ENCODE results near the gene CFAP161. TPM values are rescaled to one million over a fixed set of nuclear protein-coding genes. Genes with fewer than 3 reads are reported as not detected.
A peak's percentile ranks its signal among the peaks of the same experiment; 100 is the strongest.

CFAP161 gene
- total RNA-seq, 1 experiment from 2014 or later: not detected

DNA sequence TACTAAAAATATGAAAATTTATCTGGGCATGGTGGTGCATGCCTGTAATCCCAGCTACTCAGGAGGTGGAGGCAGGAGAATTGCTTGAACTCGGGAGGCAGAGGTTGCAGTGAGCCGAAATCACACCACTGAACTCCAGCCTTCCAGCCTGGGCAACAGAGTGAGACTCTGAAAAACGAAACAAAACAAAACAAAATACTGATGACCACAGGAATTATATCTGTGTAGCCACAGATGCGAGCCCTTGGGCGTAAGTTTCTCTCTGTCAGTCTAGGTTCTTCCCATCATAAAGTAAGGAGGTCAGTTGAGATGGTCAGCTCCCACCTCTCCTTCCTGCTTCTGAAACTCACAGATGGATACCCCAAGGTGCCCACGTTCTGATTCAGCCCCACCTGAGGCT, 37.7 kb upstream of the CFAP161 start:
- intact Hi-C loops (cut with micrococcal nuclease): no loop called here
- CTCF ChIA-PET: interaction anchor here (0.7 to 3.3 kb wide), 3 partner anchors 10 to 189 kb away, joined by 3 to 11 read pairs (median 11); no protein-coding TSS in a partner anchor
- no peak for TF ChIP-seq CTCF (IDR thresholded peaks at IDR 0.05; ENCODE audit: unreplicated experiment)
- peaks cover 12% of the 10 kb centered on the region for H3K4me1 Mint-ChIP-seq (ENCODE audit: insufficient read depth, unreplicated experiment)
- POLR2A ChIA-PET: interaction anchor here (1.4 kb wide), 1 partner anchor 170 kb away, joined by 3 read pairs; no protein-coding TSS in a partner anchor
- H3K36me3 Mint-ChIP-seq (ENCODE audit: insufficient read depth, unreplicated experiment): no peaks in the 10 kb centered on the region
- BruUV-seq (replicated peaks): no TSS peak
- no peak overlapping the region for H3K27ac Mint-ChIP-seq (ENCODE audit: low read depth, unreplicated experiment)
- no peak for DNase-seq (ENCODE audit: unreplicated experiment)
- no peak overlapping the region for H3K4me3 Mint-ChIP-seq (ENCODE audit: unreplicated experiment)
- peaks cover 7% of the 10 kb centered on the region for H3K9me3 Mint-ChIP-seq (ENCODE audit: unreplicated experiment)
- H3K27me3 Mint-ChIP-seq (ENCODE audit: insufficient read depth, unreplicated experiment): peaks cover 13% of the 10 kb centered on the region

DNA sequence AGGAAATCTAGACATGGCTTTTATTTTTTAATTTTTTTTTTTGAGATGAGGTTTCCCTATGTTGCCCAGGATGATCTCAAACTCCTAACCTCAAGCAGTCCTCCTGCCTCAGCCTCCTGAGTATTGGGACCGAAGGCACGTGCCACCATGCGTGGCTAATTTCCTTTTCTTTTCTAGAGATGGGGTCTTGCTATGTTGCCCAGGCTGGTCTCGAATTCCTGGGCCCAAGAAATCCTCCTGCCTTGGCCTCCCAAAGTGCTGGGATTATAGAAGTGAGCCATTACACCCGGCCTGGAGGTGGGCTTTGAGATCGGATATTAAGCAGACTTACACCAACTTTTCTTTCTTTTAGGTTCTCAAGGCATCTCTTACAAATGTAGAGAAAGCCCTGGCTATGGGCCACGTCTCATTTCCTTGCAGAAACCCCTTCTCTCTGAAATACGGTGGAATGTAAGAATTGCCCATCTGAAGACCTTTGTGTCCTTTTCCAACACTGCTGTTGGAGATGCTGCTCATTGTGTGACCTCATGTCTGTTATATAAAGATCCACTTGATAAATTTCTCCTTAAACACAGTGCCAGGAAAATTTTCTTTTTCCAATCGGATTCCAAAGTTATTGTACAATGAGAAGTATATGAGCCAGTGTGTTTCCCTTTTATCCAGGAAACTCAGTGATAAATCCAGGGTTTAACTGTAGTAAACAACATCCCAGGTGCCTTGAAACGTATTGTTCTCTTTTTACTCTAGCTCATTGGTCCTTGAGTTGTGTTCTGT, 36.8 kb upstream of the CFAP161 start:
- POLR2A ChIA-PET: no interaction called here
- CTCF ChIA-PET: interaction anchor here (16.9 kb wide), 1 partner anchor 170 kb away, joined by 459 read pairs; no protein-coding TSS in a partner anchor
- no peak for DNase-seq (ENCODE audit: unreplicated experiment)
- intact Hi-C loops (cut with micrococcal nuclease): no loop called here
- H3K4me1 Mint-ChIP-seq (ENCODE audit: insufficient read depth, unreplicated experiment): peaks cover 15% of the 10 kb centered on the region
- no TSS peak for BruUV-seq (replicated peaks)
- H3K36me3 Mint-ChIP-seq (ENCODE audit: insufficient read depth, unreplicated experiment): no peaks in the 10 kb centered on the region
- H3K27me3 Mint-ChIP-seq (ENCODE audit: insufficient read depth, unreplicated experiment): peaks cover 13% of the 10 kb centered on the region
- H3K9me3 Mint-ChIP-seq (ENCODE audit: unreplicated experiment): peaks cover 7% of the 10 kb centered on the region
- H3K27ac Mint-ChIP-seq (ENCODE audit: low read depth, unreplicated experiment): no peak overlapping the region
- H3K4me3 Mint-ChIP-seq (ENCODE audit: unreplicated experiment): no peak overlapping the region
- TF ChIP-seq CTCF (IDR thresholded peaks at IDR 0.05; ENCODE audit: unreplicated experiment): no peak

DNA sequence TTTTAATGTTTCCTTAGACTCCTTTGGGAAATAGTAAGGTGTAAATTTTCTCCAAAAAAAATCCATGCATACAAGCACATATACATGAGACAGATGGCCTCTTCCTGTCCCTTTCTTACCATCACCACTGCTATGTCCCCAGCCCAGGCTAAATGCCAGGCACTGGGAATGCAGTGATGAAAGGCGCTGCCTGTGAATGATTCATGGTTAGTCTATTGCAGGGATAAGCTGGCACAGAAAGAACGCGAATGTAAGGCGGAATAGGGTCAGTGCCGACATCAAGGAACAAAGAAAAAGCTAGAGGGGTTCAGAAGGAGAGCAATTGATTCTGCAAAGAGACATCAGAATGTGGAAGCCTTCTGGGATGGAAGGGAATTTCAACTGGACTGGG, 36.2 kb upstream of the CFAP161 start:
- ChIA-PET POLR2A (interaction anchor here (0.5 kb wide), 1 partner anchor 14 kb away, joined by 3 read pairs; no protein-coding TSS in a partner anchor), CTCF (interaction anchor here (16.9 kb wide), 1 partner anchor 170 kb away, joined by 459 read pairs; no protein-coding TSS in a partner anchor)
- peaks cover 13% of the 10 kb centered on the region for H3K27me3 Mint-ChIP-seq (ENCODE audit: insufficient read depth, unreplicated experiment)
- H3K27ac Mint-ChIP-seq (ENCODE audit: low read depth, unreplicated experiment): no peak overlapping the region
- no peak overlapping the region for H3K4me3 Mint-ChIP-seq (ENCODE audit: unreplicated experiment)
- peaks cover 11% of the 10 kb centered on the region for H3K4me1 Mint-ChIP-seq (ENCODE audit: insufficient read depth, unreplicated experiment)
- intact Hi-C loops (cut with micrococcal nuclease): no loop called here
- no peaks in the 10 kb centered on the region for H3K36me3 Mint-ChIP-seq (ENCODE audit: insufficient read depth, unreplicated experiment)
- no TSS peak for BruUV-seq (replicated peaks)
- H3K9me3 Mint-ChIP-seq (ENCODE audit: unreplicated experiment): peaks cover 7% of the 10 kb centered on the region
- peak; percentile 25 for DNase-seq (ENCODE audit: unreplicated experiment)
- no peak for TF ChIP-seq CTCF (IDR thresholded peaks at IDR 0.05; ENCODE audit: unreplicated experiment)

DNA sequence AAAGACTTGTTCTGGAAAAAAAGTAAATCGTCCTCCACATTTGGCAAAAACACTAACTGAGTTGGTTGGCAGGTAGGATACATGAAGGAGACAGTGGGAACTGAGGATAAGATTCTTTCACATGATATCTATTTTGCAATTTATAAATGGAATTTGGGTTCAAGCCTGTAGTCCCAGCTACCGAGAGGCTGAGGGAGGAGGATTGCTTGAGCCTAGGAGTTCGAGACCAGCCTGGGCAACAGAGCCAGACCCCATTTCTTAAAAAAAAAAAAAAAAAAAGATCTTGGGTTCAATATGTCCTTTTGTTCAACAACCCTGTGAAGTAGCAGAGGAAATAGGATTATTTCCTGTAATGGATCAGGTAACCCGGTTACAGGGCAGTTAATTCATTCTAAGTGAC, 35.7 kb upstream of the CFAP161 start:
- no TSS peak for BruUV-seq (replicated peaks)
- Mint-ChIP-seq H3K4me3 (ENCODE audit: unreplicated experiment) (no peak overlapping the region), H3K27me3 (ENCODE audit: insufficient read depth, unreplicated experiment) (peaks cover 13% of the 10 kb centered on the region), H3K36me3 (ENCODE audit: insufficient read depth, unreplicated experiment) (no peaks in the 10 kb centered on the region), H3K9me3 (ENCODE audit: unreplicated experiment) (peaks cover 7% of the 10 kb centered on the region), H3K27ac (ENCODE audit: low read depth, unreplicated experiment) (no peak overlapping the region), H3K4me1 (ENCODE audit: insufficient read depth, unreplicated experiment) (peaks cover 11% of the 10 kb centered on the region)
- ChIA-PET POLR2A (interaction anchor here (0.5 kb wide), 1 partner anchor 14 kb away, joined by 3 read pairs; no protein-coding TSS in a partner anchor), CTCF (interaction anchor here (16.9 kb wide), 1 partner anchor 169 kb away, joined by 459 read pairs; no protein-coding TSS in a partner anchor)
- intact Hi-C loops (cut with micrococcal nuclease): no loop called here
- no peak for TF ChIP-seq CTCF (IDR thresholded peaks at IDR 0.05; ENCODE audit: unreplicated experiment)
- no peak for DNase-seq (ENCODE audit: unreplicated experiment)

Data from MCF 10A (cell line).